GM12891 (cell line): ENCODE data around the gene BIK.

Experiments used
- POLR2A ChIP-seq: IDR thresholded peaks from 2 replicates; pipeline ENCODE4 v1.6.1; 2011; ENCODE audit warnings: low read depth, low read length, control low read depth
- POLR2AphosphoS5 ChIP-seq: IDR thresholded peaks from 2 replicates; pipeline ENCODE4 v1.6.1; 2011; ENCODE audit warnings: low read depth, low read length, control low read depth
- POU2F2 ChIP-seq: IDR thresholded peaks from 2 replicates; pipeline ENCODE4 v1.6.1; 2011; ENCODE audit warnings: low read depth, mild to moderate bottlenecking, control low read depth, low read length, moderate library complexity
- TAF1 ChIP-seq: IDR thresholded peaks from 2 replicates; pipeline ENCODE4 v1.6.1; 2011; ENCODE audit warnings: low read depth, low read length, control low read depth

- no peak for TF ChIP-seq POLR2A
- no peak for TF ChIP-seq POLR2AphosphoS5
- no peak for TF ChIP-seq TAF1
- no peak for TF ChIP-seq POU2F2
Measured at GRCh38 chr22:43158778-43159483, 48.4 kb downstream of the BIK start.
